OCI-LY1 (cell line): ENCODE results near the gene NSUN2.

Experiments used
- CTCF ChIP-seq: fragments of 200-600 bp; sonication (generic), shearing (Covaris generic); IDR thresholded peaks from 2 replicates; pipeline ENCODE4 v1.5.1; 2017; ENCODE audit warnings: mild to moderate bottlenecking, antibody characterized with exemption, low read length, moderate library complexity, mixed read lengths
- EZH2 ChIP-seq: fragments of 200-600 bp; sonication (generic), shearing (Covaris generic); IDR thresholded peaks from 2 replicates; pipeline ENCODE4 v1.8.0; 2017; ENCODE audit warnings: borderline replicate concordance, mixed run types, mild to moderate bottlenecking, antibody characterized with exemption, low read length, moderate library complexity, mixed read lengths

GRCh38 chr5:6667648-6668047 is 34.8 kb upstream of the NSUN2 start:
- no peak for TF ChIP-seq CTCF
- no peak for TF ChIP-seq EZH2
